Gastroesophageal sphincter (tissue), 3 donors: ENCODE data around the gene RNU11.

Source experiments
- POLR2AphosphoS5 ChIP-seq: sonication (generic); formaldehyde crosslinking; IDR thresholded peaks from one replicate; pipeline ENCODE4 v1.6.1; 2017; ENCODE audit warnings: antibody characterized with exemption
- TF ChIP-seq, protein P1 (sequence below), 4 experiments: fragments of 200-600 bp in 2 of 4; fragments of 450-650 bp in 2 of 4; sonication (generic) in 1 of 4; IDR thresholded peaks; one replicate each; pipeline ENCODE4 v1.5.1; 2017 to 2019; ENCODE audit warnings: antibody characterized with exemption in 4 of 4, mild to moderate bottlenecking in 2 of 4, moderate library complexity in 2 of 4

DNA sequence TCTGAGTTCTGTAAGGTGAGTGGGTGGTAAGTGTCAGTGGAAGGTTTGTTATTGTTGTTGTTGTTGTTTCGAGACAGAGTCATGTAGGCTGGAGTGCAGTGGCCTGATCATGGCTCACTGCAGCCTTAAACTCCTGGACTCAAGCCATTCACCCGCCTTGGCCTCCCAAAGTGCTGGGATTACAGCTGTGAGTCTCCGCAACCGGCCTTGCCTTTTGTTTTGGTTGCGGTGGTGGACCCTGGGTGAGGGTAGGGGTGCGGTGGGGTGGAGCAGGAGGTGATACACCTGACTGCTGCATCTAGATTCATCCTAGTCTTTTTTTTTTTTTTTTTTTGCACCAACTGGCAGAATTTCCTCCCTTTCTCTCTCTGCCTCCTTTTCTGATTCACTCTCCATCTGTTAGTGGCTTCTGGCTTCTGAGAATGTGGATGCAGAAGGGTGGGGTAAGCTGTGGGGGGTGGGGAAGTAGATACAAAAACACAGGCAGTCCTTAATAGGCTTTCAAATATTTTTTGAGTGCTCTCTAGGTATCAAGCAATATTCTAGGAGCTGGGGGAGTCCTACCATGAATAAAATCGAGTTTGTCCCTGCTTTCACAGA, 15.6 kb downstream of the RNU11 start:
- no peak for TF ChIP-seq POLR2AphosphoS5
- TF ChIP-seq, protein P1, sequence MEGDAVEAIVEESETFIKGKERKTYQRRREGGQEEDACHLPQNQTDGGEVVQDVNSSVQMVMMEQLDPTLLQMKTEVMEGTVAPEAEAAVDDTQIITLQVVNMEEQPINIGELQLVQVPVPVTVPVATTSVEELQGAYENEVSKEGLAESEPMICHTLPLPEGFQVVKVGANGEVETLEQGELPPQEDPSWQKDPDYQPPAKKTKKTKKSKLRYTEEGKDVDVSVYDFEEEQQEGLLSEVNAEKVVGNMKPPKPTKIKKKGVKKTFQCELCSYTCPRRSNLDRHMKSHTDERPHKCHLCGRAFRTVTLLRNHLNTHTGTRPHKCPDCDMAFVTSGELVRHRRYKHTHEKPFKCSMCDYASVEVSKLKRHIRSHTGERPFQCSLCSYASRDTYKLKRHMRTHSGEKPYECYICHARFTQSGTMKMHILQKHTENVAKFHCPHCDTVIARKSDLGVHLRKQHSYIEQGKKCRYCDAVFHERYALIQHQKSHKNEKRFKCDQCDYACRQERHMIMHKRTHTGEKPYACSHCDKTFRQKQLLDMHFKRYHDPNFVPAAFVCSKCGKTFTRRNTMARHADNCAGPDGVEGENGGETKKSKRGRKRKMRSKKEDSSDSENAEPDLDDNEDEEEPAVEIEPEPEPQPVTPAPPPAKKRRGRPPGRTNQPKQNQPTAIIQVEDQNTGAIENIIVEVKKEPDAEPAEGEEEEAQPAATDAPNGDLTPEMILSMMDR (IDR thresholded peaks at IDR 0.05) = no peak
